Panc1 (cell line): ENCODE results near the gene LAMB3.

Experiments
- POLR2AphosphoS5 ChIP-seq: IDR thresholded peaks from 2 replicates; pipeline ENCODE4 v1.6.1; 2012; ENCODE audit warnings: mild to moderate bottlenecking, low read depth, low read length, moderate library complexity
- SIN3A ChIP-seq: IDR thresholded peaks from 2 replicates; pipeline ENCODE4 v1.6.1; 2012; ENCODE audit warnings: low read depth, mild to moderate bottlenecking, low read length, moderate library complexity, borderline replicate concordance; ENCODE audit not compliant: insufficient read depth
- TF ChIP-seq, protein P1 (sequence below): fragments of 450-650 bp; IDR thresholded peaks from 2 replicates; pipeline ENCODE4 v1.5.1; 2017; ENCODE audit warnings: mild to moderate bottlenecking

DNA sequence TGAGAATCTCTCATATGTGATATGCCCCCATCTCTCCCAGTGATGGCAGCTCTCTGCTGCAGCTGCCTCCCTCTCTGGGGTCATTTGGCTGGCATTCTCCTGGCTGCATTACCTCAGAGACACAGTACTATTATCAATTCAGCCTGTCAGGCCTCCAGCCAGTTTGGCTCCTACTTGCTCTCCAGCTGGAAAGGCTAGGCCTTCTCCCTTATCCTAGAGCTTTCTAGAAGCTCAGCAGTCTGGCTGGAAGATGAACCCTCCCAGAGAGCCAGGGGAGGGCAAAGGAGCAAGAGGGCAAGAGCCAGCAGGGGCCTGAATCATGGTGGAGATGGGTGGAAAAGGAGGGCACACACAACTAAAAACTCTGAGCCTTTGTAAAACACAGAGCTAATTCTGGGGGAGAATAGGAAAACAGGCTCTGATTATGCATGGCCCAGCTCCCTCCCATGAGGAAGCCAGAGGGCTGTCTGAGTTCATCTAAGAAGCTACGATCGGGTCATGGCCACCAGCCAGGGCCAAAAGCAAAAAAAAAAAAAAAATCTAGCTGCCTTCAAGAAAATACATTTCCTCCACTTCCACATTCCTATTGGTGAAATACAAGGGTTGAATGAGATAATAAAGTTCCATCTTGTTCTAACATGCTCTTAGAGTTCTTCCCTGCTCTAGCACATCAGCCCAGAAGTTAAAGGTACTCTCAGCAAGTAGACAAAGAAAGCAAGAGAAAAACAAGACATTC lies 8.8 kb downstream of the LAMB3 start:
- TF ChIP-seq, protein P1, sequence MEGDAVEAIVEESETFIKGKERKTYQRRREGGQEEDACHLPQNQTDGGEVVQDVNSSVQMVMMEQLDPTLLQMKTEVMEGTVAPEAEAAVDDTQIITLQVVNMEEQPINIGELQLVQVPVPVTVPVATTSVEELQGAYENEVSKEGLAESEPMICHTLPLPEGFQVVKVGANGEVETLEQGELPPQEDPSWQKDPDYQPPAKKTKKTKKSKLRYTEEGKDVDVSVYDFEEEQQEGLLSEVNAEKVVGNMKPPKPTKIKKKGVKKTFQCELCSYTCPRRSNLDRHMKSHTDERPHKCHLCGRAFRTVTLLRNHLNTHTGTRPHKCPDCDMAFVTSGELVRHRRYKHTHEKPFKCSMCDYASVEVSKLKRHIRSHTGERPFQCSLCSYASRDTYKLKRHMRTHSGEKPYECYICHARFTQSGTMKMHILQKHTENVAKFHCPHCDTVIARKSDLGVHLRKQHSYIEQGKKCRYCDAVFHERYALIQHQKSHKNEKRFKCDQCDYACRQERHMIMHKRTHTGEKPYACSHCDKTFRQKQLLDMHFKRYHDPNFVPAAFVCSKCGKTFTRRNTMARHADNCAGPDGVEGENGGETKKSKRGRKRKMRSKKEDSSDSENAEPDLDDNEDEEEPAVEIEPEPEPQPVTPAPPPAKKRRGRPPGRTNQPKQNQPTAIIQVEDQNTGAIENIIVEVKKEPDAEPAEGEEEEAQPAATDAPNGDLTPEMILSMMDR, result no peak
- TF ChIP-seq POLR2AphosphoS5, result no peak
- no peak for TF ChIP-seq SIN3A
